Measurements from ENCODE around the gene AGRN.

DNA sequence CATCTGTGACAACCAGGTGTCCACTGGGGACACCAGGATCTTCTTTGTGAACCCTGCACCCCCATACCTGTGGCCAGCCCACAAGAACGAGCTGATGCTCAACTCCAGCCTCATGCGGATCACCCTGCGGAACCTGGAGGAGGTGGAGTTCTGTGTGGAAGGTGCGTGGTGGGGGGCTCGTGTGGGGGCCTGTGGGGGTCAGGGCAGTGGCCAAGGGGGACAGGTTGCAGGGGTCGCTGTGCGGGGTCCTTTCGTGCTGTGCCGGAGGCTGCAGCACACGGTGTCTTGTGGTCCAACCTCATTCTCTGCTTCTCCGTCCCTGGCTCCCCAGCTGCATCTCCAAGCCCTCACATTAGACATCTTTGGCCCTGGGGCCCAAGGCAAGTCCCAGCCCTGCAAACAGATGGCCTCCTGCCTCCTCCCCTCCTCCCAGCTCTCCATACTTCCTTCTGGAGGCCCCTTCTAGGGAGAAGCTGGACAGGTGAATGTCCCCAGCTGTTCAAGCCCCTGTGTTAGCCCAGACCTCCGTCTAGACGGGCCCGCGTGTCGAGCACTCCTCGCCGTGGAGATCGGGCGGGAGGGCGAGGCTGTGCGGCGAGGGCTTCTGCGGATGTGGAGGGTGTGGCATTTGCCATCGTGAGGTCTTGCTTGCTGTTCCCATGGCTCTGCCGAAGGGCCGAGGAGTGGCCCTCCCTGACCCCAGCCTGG is 2.5 kb downstream of the AGRN start:
- TF ChIP-seq, protein P1, sequence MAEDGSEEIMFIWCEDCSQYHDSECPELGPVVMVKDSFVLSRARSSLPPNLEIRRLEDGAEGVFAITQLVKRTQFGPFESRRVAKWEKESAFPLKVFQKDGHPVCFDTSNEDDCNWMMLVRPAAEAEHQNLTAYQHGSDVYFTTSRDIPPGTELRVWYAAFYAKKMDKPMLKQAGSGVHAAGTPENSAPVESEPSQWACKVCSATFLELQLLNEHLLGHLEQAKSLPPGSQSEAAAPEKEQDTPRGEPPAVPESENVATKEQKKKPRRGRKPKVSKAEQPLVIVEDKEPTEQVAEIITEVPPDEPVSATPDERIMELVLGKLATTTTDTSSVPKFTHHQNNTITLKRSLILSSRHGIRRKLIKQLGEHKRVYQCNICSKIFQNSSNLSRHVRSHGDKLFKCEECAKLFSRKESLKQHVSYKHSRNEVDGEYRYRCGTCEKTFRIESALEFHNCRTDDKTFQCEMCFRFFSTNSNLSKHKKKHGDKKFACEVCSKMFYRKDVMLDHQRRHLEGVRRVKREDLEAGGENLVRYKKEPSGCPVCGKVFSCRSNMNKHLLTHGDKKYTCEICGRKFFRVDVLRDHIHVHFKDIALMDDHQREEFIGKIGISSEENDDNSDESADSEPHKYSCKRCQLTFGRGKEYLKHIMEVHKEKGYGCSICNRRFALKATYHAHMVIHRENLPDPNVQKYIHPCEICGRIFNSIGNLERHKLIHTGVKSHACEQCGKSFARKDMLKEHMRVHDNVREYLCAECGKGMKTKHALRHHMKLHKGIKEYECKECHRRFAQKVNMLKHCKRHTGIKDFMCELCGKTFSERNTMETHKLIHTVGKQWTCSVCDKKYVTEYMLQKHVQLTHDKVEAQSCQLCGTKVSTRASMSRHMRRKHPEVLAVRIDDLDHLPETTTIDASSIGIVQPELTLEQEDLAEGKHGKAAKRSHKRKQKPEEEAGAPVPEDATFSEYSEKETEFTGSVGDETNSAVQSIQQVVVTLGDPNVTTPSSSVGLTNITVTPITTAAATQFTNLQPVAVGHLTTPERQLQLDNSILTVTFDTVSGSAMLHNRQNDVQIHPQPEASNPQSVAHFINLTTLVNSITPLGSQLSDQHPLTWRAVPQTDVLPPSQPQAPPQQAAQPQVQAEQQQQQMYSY (CRISPR knock-in tag; IDR thresholded peaks at IDR 0.05), result no peak
- TF ChIP-seq IRF2 (CRISPR knock-in tag; IDR thresholded peaks at IDR 0.05; ENCODE audit: borderline replicate concordance, low read depth) (no peak), ZBTB21 (CRISPR knock-in tag; IDR thresholded peaks at IDR 0.05; ENCODE audit: borderline replicate concordance) (no peak), ZNF512 (CRISPR knock-in tag; IDR thresholded peaks at IDR 0.05; ENCODE audit: borderline replicate concordance) (no peak)

Data from WTC11 (cell line).